ENCODE data around the gene RFTN1.

GRCh38 chr3:16300881-16301359 lies 212.6 kb downstream of the RFTN1 start:
- no peak for TF ChIP-seq CTCF (IDR thresholded peaks at IDR 0.05)
- TF ChIP-seq EZH2 (IDR thresholded peaks at IDR 0.05), result no peak
- no peak for TF ChIP-seq EZH2phosphoT487 (IDR thresholded peaks at IDR 0.05)
